Effector memory CD4-positive, alpha-beta T cell (primary cell): ENCODE data around the gene PRKAR1A.
"Not testable (repeated sequence)": the region's sequence is repeated elsewhere in the genome, so short reads cannot be mapped to it uniquely, and the experiment has no call there.

Experiments
- DNase-seq, 3 donors: peaks; one replicate each; pipeline ENCODE4 v3.0.0-alpha.2; 2020
- H3K27ac ChIP-seq: 2 replicates; pipeline ENCODE4 v1.7.0; 2013; ENCODE audit warnings: mild to moderate bottlenecking, low read length, moderate library complexity; ENCODE audit not compliant: insufficient read depth, poor library complexity, severe bottlenecking
- H3K27me3 ChIP-seq: replicated peaks from 2 replicates; pipeline ENCODE4 v1.7.0; 2013; ENCODE audit warnings: mild to moderate bottlenecking, low read length; ENCODE audit not compliant: insufficient read depth, control insufficient read depth, poor library complexity, severe bottlenecking
- H3K36me3 ChIP-seq: 2 replicates; pipeline ENCODE4 v1.7.0; 2013; ENCODE audit warnings: mild to moderate bottlenecking, low read length, moderate library complexity; ENCODE audit not compliant: control insufficient read depth, insufficient read depth
- H3K4me1 ChIP-seq: 2 replicates; pipeline ENCODE4 v1.7.0; 2013; ENCODE audit warnings: low read length, mild to moderate bottlenecking; ENCODE audit not compliant: control insufficient read depth, insufficient read depth, poor library complexity, severe bottlenecking
- H3K4me3 ChIP-seq: 2 replicates; pipeline ENCODE4 v1.7.0; 2013; ENCODE audit warnings: low read length, low read depth, mild to moderate bottlenecking; ENCODE audit not compliant: insufficient read depth, poor library complexity, severe bottlenecking
- H3K9me3 ChIP-seq: 2 replicates; pipeline ENCODE4 v1.7.0; 2013; ENCODE audit warnings: mild to moderate bottlenecking, low read length, moderate library complexity; ENCODE audit not compliant: control insufficient read depth

PRKAR1A gene

GRCh38 chr17:68491381-68492231 is 20.6 kb upstream of the PRKAR1A start:
- H3K4me3 ChIP-seq = no peak overlapping the region
- no peaks in the 10 kb centered on the region for H3K27me3 ChIP-seq
- no peak overlapping the region for H3K27ac ChIP-seq
- DNase-seq = no peak
- H3K9me3 ChIP-seq = no peaks in the 10 kb centered on the region
- H3K36me3 ChIP-seq = no peaks in the 10 kb centered on the region
- H3K4me1 ChIP-seq = peaks cover 12% of the 10 kb centered on the region

GRCh38 chr17:68492394-68493054 is 19.7 kb upstream of the PRKAR1A start:
- not testable (repeated sequence) for H3K36me3 ChIP-seq, H3K4me1 ChIP-seq, DNase-seq, H3K4me3 ChIP-seq, H3K27me3 ChIP-seq, H3K9me3 ChIP-seq, H3K27ac ChIP-seq

DNA sequence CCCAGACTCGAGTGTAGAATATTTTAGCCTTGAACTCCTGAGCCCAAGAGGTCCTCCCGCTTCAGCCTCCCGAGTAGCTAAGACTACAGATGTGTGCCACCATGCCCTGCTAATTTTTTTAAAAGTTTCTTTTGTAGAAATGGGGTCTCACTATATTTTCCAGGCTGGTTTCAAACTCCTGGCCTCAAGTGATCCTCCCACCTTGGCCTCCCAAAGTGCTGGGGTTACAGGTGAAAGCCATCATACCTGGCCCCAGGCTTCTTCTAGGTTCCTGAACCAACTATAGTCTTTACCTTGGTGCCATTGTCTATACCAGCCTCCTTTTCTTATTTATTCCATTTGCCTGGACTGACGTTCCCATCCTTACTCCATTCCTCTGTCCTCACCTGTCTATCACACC is 17.1 kb upstream of the PRKAR1A start:
- Histone ChIP-seq H3K4me1 (no peaks in the 10 kb centered on the region), H3K27ac (no peak overlapping the region), H3K9me3 (no peaks in the 10 kb centered on the region), H3K4me3 (no peak overlapping the region), H3K27me3 (no peaks in the 10 kb centered on the region), H3K36me3 (no peaks in the 10 kb centered on the region)
- no peak for DNase-seq

GRCh38 chr17:68497885-68498319 is 14.3 kb upstream of the PRKAR1A start:
- DNase-seq = no peak
- no peak overlapping the region for H3K4me3 ChIP-seq
- H3K27ac ChIP-seq = no peak overlapping the region
- no peaks in the 10 kb centered on the region for H3K9me3 ChIP-seq
- H3K36me3 ChIP-seq = no peaks in the 10 kb centered on the region
- no peaks in the 10 kb centered on the region for H3K4me1 ChIP-seq
- H3K27me3 ChIP-seq = no peaks in the 10 kb centered on the region

DNA sequence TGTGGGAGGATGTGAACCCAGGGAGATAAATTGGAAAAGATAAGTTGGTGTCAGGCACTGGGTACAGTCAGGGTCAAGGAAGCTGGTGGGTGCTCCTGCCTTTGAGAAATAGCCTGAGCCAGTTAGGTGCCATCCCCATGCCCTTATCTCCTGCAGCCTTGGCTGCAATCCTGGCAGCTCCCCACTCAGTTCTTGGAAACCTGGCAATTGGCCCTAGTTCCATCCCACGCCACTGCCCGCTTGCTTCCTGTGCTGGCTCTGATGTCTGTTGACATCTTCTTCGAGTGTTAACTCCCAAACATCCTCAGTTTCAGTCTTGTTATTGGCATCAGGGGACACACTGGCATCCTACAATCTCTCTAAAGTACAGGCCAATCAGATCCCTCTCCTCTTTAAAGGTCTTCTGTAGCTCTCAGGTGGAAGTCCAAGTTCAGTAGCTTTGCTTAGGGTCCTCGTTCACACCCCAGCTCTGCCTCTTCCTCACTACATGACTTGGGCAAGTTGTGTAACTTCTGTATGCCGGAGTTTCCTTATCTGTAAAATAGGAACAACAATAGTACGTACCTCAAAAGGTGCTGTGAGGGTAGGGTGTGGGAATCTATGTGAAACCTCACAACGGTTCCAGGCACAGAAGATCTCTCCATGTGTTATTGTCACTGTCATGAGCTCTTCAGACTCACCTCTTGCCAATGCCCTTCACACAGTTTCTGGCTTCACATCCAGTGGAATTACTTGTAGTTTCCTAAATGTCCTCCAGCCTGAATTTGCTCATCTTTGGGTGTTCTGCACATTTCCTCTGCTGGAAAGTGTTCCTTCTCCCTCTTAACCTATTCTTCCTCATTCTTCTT is 13.5 kb upstream of the PRKAR1A start:
- Histone ChIP-seq H3K9me3 (no peaks in the 10 kb centered on the region), H3K4me1 (no peaks in the 10 kb centered on the region), H3K36me3 (no peaks in the 10 kb centered on the region), H3K27ac (no peak overlapping the region), H3K4me3 (no peak overlapping the region), H3K27me3 (no peaks in the 10 kb centered on the region)
- no peak for DNase-seq

DNA sequence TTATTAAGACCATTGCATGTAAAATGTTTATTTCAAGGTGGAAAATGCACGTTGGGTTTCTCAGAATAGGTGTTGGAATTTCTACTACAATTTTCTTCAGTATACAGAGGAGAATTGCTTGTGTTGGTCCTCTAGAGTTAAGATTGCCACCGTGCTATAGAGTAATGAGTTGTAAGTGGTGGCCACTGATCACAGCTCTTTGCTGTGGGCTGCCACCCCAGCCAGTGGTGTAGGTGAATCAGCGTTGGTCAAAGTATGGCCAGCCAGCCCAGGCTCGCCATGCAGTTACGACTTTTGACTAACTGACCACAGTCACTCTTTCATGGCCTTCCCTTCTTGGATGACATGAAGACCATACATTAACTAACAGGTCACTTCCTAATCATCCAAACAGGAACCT is 12.6 kb upstream of the PRKAR1A start:
- DNase-seq = no peak
- H3K27ac ChIP-seq = no peak overlapping the region

GRCh38 chr17:68501074-68501473 is 11.2 kb upstream of the PRKAR1A start:
- Histone ChIP-seq H3K9me3 (no peaks in the 10 kb centered on the region), H3K27me3 (no peaks in the 10 kb centered on the region), H3K4me1 (no peaks in the 10 kb centered on the region), H3K27ac (no peak overlapping the region), H3K36me3 (no peaks in the 10 kb centered on the region), H3K4me3 (no peak overlapping the region)
- no peak for DNase-seq

More for the DNA sequence above, 12.6 kb upstream of the PRKAR1A start:
- no peaks in the 10 kb centered on the region for H3K36me3 ChIP-seq
- no peak overlapping the region for H3K4me3 ChIP-seq
- no peaks in the 10 kb centered on the region for H3K4me1 ChIP-seq
- H3K27me3 ChIP-seq = no peaks in the 10 kb centered on the region
- H3K9me3 ChIP-seq = no peaks in the 10 kb centered on the region

GRCh38 chr17:68505951-68506350 is 6.3 kb upstream of the PRKAR1A start:
- H3K27me3 ChIP-seq = no peaks in the 10 kb centered on the region
- H3K36me3 ChIP-seq = no peaks in the 10 kb centered on the region
- H3K4me3 ChIP-seq = no peak overlapping the region
- no peak overlapping the region for H3K27ac ChIP-seq
- no peaks in the 10 kb centered on the region for H3K4me1 ChIP-seq
- H3K9me3 ChIP-seq = no peaks in the 10 kb centered on the region
- DNase-seq = no peak

DNA sequence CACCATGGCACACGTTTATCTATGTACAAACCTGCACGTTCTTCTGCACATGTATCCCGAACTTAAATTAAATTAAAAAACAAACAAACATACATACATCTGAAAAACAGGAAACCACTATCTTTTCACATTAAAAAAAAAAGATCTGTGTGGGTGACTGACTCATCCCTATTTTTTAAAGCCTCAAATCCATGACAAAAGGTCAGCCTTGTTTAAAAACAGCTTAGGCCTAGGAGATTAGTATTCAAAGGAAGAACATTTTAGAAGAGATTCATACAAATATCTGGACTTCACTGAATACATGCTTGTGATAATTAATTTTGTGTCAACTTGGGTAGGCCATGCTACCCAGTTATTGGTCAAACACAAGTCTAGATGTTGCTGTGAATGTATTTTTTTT is 4.7 kb upstream of the PRKAR1A start:
- Histone ChIP-seq H3K4me3 (no peak overlapping the region), H3K4me1 (peaks cover 4% of the 10 kb centered on the region), H3K9me3 (no peaks in the 10 kb centered on the region), H3K27ac (no peak overlapping the region), H3K36me3 (no peaks in the 10 kb centered on the region), H3K27me3 (no peaks in the 10 kb centered on the region)
- DNase-seq = no peak
